Hippocampal formation (tissue), 2 donors: ENCODE results near the gene ARHGDIA.

Experiments used
- DNase-seq, 2 donors: peaks; one replicate each; lab custom pipeline; 2025; lab: John Stamatoyannopoulos, UW

Gene ARHGDIA

GRCh38 chr17:81863833-81864768, 7.0 kb downstream of the ARHGDIA start:
- no peak for DNase-seq

- DNase-seq, result no peak
Measured at GRCh38 chr17:81863123-81863675, 7.9 kb downstream of the ARHGDIA start.

DNA sequence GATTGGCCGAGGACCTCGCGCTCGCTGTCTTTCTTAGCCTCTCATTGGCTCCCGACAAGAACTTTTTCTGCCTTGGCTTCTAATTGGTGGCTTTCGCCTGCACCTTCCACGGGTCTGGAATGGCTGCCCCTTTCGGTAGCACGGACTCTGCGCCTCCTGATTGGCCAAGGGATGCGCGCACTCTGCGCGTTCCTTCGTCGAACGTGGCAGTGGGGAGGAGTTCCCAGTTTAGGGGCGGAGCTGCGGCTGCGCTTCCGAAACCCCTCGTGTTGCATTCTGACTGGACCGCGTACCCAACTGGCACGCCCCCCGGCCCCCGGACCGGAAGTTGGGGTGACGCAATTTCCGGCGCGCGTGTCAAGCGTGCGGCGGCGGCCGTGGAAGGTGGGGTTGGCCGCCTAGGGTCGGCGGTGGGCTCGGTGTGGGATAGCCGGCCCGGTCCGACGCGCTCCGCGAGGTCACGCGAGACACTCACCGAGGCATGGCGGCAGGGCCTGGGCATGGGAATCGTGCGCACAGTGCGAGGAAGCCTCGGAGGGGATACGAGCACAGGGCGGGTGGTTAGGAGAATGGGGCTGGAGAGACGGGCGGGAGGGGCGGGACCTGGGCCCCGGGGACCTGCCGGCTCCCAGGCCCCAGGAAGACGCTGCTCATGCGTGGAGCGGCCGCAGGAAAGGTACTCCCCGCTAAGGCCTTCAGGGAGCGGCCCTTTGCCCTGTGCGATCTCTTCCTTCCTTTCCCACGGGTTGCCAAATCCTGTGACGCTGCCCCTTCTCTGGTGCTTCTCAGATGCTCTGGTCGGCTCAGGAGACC, 10.2 kb downstream of the ARHGDIA start:
- peak; percentile 99 for DNase-seq

DNA sequence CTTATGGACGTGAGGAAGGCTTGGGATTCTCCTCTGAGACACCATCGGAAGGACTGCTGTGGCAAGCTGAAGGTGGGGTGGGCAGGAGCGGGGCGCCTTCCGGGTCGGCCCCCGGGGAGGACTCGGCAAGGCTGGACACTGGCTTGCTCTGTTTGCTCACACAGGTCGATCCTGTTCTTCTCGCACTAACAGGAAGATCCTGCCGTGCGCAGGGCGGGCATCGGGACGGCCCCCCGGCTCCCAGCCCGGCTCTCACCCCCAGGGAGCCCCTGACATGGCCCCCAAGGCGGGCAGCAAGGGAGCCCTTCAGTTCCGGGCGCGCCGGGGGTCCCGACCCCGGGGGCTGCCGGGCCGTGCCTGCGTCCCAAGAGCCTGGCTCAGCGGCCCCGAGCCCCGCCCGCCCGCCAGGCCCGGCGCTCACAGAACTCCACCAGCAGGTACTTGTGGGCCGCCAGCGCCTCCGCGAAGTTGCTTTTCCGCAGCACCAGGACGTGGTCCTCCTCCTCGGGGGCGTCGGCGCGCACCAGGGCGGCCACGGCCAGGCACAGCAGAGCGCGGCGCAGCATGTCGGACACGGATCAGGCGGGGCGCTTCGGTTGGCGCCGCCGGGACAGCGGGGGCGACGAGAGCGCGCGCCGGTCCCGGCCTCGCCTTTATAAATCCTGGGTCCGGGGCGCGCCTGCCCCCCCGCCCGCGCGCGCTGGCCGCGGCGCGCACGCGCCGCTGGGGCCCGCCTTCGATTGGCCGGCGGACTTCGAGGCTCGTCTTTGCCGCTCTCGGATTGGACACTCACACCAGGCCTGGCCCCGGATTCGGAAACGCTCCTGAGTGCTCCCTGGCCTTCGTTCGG, 11.0 kb downstream of the ARHGDIA start, which contains the start of gene P4HB:
P4HB (minus strand) TSS at position 630 of the 850 bp plus-strand sequence; CDS start at position 566, 64 bp downstream.
- no peak for DNase-seq

DNA sequence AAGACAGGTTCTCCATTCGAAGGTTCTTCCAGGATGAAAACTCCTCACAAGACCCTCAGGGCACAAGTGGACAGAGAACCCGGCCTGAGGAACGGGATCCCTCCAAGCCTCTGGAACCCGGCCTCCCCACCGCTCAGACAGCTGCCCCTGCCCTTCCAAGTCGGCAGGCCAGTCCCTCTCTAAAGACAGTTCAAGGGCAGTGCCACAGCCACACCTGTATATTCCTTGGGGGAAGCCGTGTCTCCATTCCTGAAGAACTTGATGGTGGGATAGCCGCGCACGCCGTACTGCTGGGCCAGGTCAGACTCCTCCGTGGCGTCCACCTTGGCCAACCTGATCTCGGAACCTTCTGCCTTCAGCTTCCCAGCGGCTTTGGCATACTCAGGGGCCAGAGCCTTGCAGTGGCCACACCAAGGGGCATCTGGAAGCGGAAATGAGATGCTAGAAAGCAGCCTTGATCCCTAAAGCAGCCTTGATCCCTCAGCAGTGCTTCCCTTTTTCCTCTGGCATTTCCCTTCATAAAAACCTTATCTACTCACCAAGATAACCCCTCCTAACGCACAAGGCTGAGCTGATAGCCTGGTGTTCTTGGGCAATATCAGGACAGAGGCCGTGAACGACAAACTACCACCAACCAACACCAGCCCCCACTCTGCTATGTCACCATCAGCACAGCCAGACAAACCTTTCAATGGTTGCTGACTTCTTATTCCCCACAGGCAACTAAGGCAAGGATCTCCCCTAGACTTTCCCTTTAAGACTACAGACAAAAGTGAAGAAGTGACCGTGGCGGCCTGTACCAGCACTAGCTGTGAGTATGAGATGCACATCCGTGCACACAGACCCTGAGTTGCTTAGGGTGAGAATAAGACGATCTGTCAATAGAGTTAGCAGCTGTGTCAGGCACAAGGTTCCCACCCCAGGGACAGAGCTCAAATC, 11.9 kb downstream of the ARHGDIA start:
- no peak for DNase-seq

- DNase-seq, result no peak
Measured at GRCh38 chr17:81858170-81858966, 12.8 kb downstream of the ARHGDIA start.

GRCh38 chr17:81854974-81855774, 16.0 kb downstream of the ARHGDIA start:
- DNase-seq, result no peak

DNA sequence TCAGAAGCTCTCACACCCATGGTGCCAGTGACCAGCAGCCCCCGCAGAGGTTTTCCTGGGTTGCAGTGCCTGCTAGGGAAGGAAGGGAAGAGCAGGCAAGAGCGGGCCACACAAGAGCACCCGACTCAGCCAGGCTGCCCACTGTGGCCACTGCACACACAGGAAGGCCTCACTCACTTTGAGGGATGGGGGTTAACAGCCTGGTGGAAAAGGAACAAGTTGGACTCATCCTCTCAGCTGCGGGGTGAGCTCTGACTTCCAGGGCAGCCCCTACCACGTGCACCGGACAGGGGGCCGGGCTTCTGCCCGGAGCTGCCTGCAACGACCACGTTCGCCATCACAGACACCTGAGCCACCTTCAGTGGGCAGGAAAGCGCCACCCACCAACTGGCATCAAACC, 18.9 kb downstream of the ARHGDIA start:
- DNase-seq, result no peak

DNA sequence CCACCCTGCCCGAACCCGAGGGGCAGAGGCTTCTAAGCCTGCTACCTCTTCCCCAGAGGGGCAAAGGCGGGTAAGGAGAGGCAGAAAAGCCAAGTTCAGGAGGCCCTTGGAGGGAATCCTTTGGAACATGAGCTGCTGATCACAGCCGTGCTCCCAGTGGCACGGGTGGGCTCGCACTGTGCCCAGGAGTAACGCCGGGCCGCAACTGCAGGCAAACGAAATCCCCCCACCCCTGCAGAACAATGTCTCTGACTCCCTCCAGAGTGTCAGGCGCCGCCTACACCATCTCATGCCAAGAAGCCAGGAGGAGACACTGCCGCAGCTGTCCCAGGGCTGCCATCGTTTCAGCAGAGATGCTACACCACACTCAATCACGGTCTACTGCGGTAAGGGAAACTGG, 19.7 kb downstream of the ARHGDIA start:
- no peak for DNase-seq

DNA sequence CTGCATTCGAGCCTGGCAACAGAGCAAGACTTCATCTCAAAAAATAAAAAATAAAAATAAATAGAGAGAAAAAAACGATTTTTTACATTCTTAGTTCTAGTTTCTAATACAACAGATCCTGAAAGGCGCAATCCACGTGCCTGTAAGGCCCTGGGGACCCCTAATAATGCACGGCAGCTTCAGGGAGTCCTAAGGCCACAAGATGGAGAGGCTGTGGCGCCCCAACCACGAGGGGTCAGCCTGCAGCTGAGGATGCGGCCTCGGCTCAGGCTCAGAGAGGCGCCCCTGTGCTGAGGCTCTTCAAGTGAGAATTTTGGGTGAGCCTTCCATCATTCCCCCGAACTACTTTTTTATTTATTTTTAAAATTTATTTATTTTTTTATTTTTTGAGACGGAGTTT, 21.7 kb downstream of the ARHGDIA start:
- no peak for DNase-seq

GRCh38 chr17:81846743-81847689, 24.1 kb downstream of the ARHGDIA start:
- no peak for DNase-seq

DNA sequence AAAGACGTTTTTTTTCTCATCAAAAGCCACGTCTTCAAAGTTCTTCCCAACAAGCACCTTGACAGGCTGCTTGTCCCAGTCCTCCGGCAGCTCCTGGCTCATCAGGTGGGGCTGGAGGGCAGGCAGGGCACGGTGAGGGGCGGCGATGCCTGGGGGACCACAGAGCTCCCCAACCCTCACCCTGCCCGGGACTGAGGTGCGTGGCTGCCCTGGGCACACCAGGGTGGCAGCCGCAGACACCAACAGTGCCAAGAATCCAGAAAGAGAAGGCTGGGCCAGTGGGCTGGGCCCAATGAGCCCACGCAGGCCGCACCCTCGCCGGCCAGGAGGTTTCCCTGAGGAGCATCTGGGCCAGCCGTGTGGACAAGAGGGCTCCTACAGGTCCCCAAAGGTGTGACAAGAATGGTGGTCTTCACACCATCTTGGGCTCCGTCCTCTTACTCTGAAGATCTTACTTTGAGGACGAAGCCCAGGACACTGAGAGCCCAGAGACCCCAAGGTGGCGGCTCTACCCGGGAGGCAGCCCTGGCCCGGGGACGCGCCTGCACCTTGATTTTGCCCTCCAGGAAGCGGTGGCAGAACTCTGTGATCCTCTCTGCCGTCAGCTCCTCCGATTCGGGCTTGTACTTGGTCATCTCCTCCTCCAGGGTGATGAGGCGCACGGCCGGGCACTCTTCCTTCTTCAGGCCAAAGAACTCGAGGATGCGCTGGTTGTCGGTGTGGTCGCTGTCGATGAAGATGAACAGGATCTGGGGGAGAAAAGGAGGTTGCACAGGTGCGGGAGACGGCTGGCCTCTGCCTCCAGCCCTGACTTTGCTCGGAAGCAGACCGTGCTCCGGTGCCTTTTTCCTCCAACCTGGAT, 25.0 kb downstream of the ARHGDIA start:
- DNase-seq, result no peak

- DNase-seq, result no peak
Measured at GRCh38 chr17:81845361-81845760, 25.8 kb downstream of the ARHGDIA start.

DNA sequence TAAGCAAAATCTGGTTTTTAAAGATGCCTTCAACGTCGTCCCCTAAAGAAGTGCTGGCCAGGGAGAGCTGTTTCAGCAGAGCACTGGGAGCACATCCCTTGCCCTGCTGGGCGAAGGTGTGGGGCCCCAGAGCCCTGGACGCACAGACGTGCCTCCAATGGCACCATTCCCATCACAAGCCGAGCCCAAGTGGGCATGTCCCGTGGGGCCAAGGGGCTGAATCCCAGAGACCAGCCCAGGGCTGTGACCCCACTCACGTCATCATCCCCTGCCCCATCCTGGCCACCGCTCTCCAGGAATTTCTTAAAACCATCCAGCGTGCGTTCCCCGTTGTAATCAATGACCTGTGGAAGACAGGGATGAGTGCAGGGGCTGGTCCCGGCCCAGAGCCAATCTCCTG, 26.2 kb downstream of the ARHGDIA start:
- DNase-seq, result no peak

DNA sequence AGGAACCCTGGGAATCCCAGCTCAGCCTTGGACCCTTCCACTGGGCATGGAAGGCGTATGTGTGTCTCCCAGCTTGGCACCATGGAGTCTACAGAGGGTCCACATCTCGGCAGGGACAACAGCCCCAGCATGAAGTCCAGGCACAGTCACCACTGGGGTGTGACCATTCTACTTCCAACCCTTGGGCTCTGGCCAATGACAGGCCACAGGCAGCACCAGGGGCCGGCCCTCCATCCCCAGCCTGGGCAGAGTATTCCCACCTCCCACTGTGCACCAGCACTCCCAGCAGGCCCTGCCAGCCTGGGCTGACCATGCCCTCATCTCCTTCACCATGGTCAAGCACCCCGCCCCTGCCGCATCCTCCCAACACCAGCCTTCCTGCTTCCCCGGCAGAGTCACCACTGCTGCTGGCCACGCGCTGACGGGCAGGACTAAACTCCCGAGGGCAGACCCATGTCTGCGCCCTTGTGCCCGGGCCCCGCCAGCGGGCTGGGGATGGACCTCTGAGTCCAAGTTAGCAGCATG, 26.7 kb downstream of the ARHGDIA start:
- DNase-seq, result no peak

- DNase-seq, result no peak
Measured at GRCh38 chr17:81843713-81844326, 27.3 kb downstream of the ARHGDIA start.
